ENCODE results near the gene CCDC157.
"Not testable (repeated sequence)": the region's sequence is repeated elsewhere in the genome, so short reads cannot be mapped to it uniquely, and the experiment has no call there.

Gene CCDC157

GRCh38 chr22:30398685-30399680, 42.2 kb downstream of the CCDC157 start:
- Histone ChIP-seq H3K9me3 (ENCODE audit: insufficient read depth, low read depth, low read length) (no peaks in the 10 kb centered on the region), H3K9ac (ENCODE audit: low read depth, low read length) (no peak overlapping the region), H3K27ac (ENCODE audit: low read length) (no peak overlapping the region), H3K4me3 (ENCODE audit: low read length) (no peak overlapping the region), H3K4me1 (ENCODE audit: insufficient read depth, low read length) (peaks cover 10% of the 10 kb centered on the region), H3K36me3 (ENCODE audit: insufficient read depth, low read depth, low read length) (no peaks in the 10 kb centered on the region), H3K27me3 (ENCODE audit: insufficient read depth, low read length) (peaks cover 47% of the 10 kb centered on the region)

GRCh38 chr22:30399718-30400117, 42.9 kb downstream of the CCDC157 start:
- H3K36me3 ChIP-seq (ENCODE audit: insufficient read depth, low read depth, low read length), result no peaks in the 10 kb centered on the region
- H3K27me3 ChIP-seq (ENCODE audit: insufficient read depth, low read length), result peaks cover 47% of the 10 kb centered on the region
- no peak overlapping the region for H3K4me3 ChIP-seq (ENCODE audit: low read length)
- H3K9me3 ChIP-seq (ENCODE audit: insufficient read depth, low read depth, low read length), result no peaks in the 10 kb centered on the region
- no peak overlapping the region for H3K9ac ChIP-seq (ENCODE audit: low read depth, low read length)
- peaks cover 10% of the 10 kb centered on the region for H3K4me1 ChIP-seq (ENCODE audit: insufficient read depth, low read length)
- H3K27ac ChIP-seq (ENCODE audit: low read length), result no peak overlapping the region

- Histone ChIP-seq H3K9me3 (ENCODE audit: insufficient read depth, low read depth, low read length) (no peaks in the 10 kb centered on the region), H3K27ac (ENCODE audit: low read length) (no peak overlapping the region), H3K4me1 (ENCODE audit: insufficient read depth, low read length) (peaks cover 10% of the 10 kb centered on the region), H3K36me3 (ENCODE audit: insufficient read depth, low read depth, low read length) (no peaks in the 10 kb centered on the region), H3K9ac (ENCODE audit: low read depth, low read length) (no peak overlapping the region), H3K27me3 (ENCODE audit: insufficient read depth, low read length) (peaks cover 46% of the 10 kb centered on the region), H3K4me3 (ENCODE audit: low read length) (no peak overlapping the region)
Measured at GRCh38 chr22:30400159-30400558, 43.4 kb downstream of the CCDC157 start.

GRCh38 chr22:30401024-30401423, 44.2 kb downstream of the CCDC157 start:
- not testable (repeated sequence) for H3K9ac ChIP-seq (ENCODE audit: low read depth, low read length); H3K9me3 ChIP-seq (ENCODE audit: insufficient read depth, low read depth, low read length); H3K27ac ChIP-seq (ENCODE audit: low read length); H3K4me3 ChIP-seq (ENCODE audit: low read length); H3K36me3 ChIP-seq (ENCODE audit: insufficient read depth, low read depth, low read length)
- H3K27me3 ChIP-seq (ENCODE audit: insufficient read depth, low read length), result peaks cover 38% of the 10 kb centered on the region
- peaks cover 10% of the 10 kb centered on the region for H3K4me1 ChIP-seq (ENCODE audit: insufficient read depth, low read length)

- no peak overlapping the region for H3K27ac ChIP-seq (ENCODE audit: low read length)
- H3K9ac ChIP-seq (ENCODE audit: low read depth, low read length), result peak overlapping the region; percentile 48; the same call in 1 of the 2 replicates
- H3K4me1 ChIP-seq (ENCODE audit: insufficient read depth, low read length), result peaks cover 10% of the 10 kb centered on the region
- no peaks in the 10 kb centered on the region for H3K9me3 ChIP-seq (ENCODE audit: insufficient read depth, low read depth, low read length)
- H3K36me3 ChIP-seq (ENCODE audit: insufficient read depth, low read depth, low read length), result peaks cover 4% of the 10 kb centered on the region; the same call in 1 of the 2 replicates
- H3K27me3 ChIP-seq (ENCODE audit: insufficient read depth, low read length), result peaks cover 26% of the 10 kb centered on the region
- peak overlapping the region; percentile 32; the same call in 1 of the 2 replicates for H3K4me3 ChIP-seq (ENCODE audit: low read length)
Measured at GRCh38 chr22:30402028-30402765, 45.4 kb downstream of the CCDC157 start.

GRCh38 chr22:30402766-30403104, 45.9 kb downstream of the CCDC157 start:
- H3K9me3 ChIP-seq (ENCODE audit: insufficient read depth, low read depth, low read length); H3K36me3 ChIP-seq (ENCODE audit: insufficient read depth, low read depth, low read length); H3K9ac ChIP-seq (ENCODE audit: low read depth, low read length); H3K4me1 ChIP-seq (ENCODE audit: insufficient read depth, low read length); H3K4me3 ChIP-seq (ENCODE audit: low read length); H3K27ac ChIP-seq (ENCODE audit: low read length): not testable (repeated sequence)
- peaks cover 21% of the 10 kb centered on the region for H3K27me3 ChIP-seq (ENCODE audit: insufficient read depth, low read length)

GRCh38 chr22:30404307-30404706, 47.5 kb downstream of the CCDC157 start:
- H3K4me3 ChIP-seq (ENCODE audit: low read length), result no peak overlapping the region
- no peaks in the 10 kb centered on the region for H3K9me3 ChIP-seq (ENCODE audit: insufficient read depth, low read depth, low read length)
- peaks cover 6% of the 10 kb centered on the region for H3K27me3 ChIP-seq (ENCODE audit: insufficient read depth, low read length)
- H3K9ac ChIP-seq (ENCODE audit: low read depth, low read length), result no peak overlapping the region
- no peak overlapping the region for H3K27ac ChIP-seq (ENCODE audit: low read length)
- peaks cover 6% of the 10 kb centered on the region; the same call in 1 of the 2 replicates for H3K4me1 ChIP-seq (ENCODE audit: insufficient read depth, low read length)
- H3K36me3 ChIP-seq (ENCODE audit: insufficient read depth, low read depth, low read length), result peaks cover 7% of the 10 kb centered on the region; the same call in 1 of the 2 replicates

GRCh38 chr22:30405731-30406130, 48.9 kb downstream of the CCDC157 start:
- H3K36me3 ChIP-seq (ENCODE audit: insufficient read depth, low read depth, low read length), result peaks cover 7% of the 10 kb centered on the region; the same call in 1 of the 2 replicates
- H3K27me3 ChIP-seq (ENCODE audit: insufficient read depth, low read length), result no peaks in the 10 kb centered on the region
- H3K4me3 ChIP-seq (ENCODE audit: low read length), result no peak overlapping the region
- peaks cover 6% of the 10 kb centered on the region; the same call in 1 of the 2 replicates for H3K4me1 ChIP-seq (ENCODE audit: insufficient read depth, low read length)
- no peaks in the 10 kb centered on the region for H3K9me3 ChIP-seq (ENCODE audit: insufficient read depth, low read depth, low read length)
- no peak overlapping the region for H3K27ac ChIP-seq (ENCODE audit: low read length)
- no peak overlapping the region for H3K9ac ChIP-seq (ENCODE audit: low read depth, low read length)

GRCh38 chr22:30406400-30406799, 49.6 kb downstream of the CCDC157 start:
- H3K9ac ChIP-seq (ENCODE audit: low read depth, low read length), result no peak overlapping the region

GRCh38 chr22:30408388-30409102, 51.7 kb downstream of the CCDC157 start:
- Histone ChIP-seq H3K4me3 (ENCODE audit: low read length) (no peak overlapping the region), H3K27ac (ENCODE audit: low read length) (no peak overlapping the region), H3K27me3 (ENCODE audit: insufficient read depth, low read length) (no peaks in the 10 kb centered on the region), H3K4me1 (ENCODE audit: insufficient read depth, low read length) (no peaks in the 10 kb centered on the region), H3K9ac (ENCODE audit: low read depth, low read length) (no peak overlapping the region), H3K36me3 (ENCODE audit: insufficient read depth, low read depth, low read length) (peaks cover 7% of the 10 kb centered on the region; the same call in 1 of the 2 replicates), H3K9me3 (ENCODE audit: insufficient read depth, low read depth, low read length) (no peaks in the 10 kb centered on the region)

More at GRCh38 chr22:30406400-30406799, 49.6 kb downstream of the CCDC157 start:
- peaks cover 6% of the 10 kb centered on the region; the same call in 1 of the 2 replicates for H3K4me1 ChIP-seq (ENCODE audit: insufficient read depth, low read length)
- no peaks in the 10 kb centered on the region for H3K27me3 ChIP-seq (ENCODE audit: insufficient read depth, low read length)
- H3K4me3 ChIP-seq (ENCODE audit: low read length), result no peak overlapping the region
- H3K36me3 ChIP-seq (ENCODE audit: insufficient read depth, low read depth, low read length), result peaks cover 7% of the 10 kb centered on the region; the same call in 1 of the 2 replicates
- H3K27ac ChIP-seq (ENCODE audit: low read length), result no peak overlapping the region
- no peaks in the 10 kb centered on the region for H3K9me3 ChIP-seq (ENCODE audit: insufficient read depth, low read depth, low read length)

- Histone ChIP-seq H3K9me3 (ENCODE audit: insufficient read depth, low read depth, low read length) (no peaks in the 10 kb centered on the region), H3K36me3 (ENCODE audit: insufficient read depth, low read depth, low read length) (peaks cover 26% of the 10 kb centered on the region; the same call in 1 of the 2 replicates), H3K4me1 (ENCODE audit: insufficient read depth, low read length) (no peaks in the 10 kb centered on the region), H3K27me3 (ENCODE audit: insufficient read depth, low read length) (no peaks in the 10 kb centered on the region), H3K9ac (ENCODE audit: low read depth, low read length) (no peak overlapping the region), H3K27ac (ENCODE audit: low read length) (no peak overlapping the region), H3K4me3 (ENCODE audit: low read length) (no peak overlapping the region)
Measured at GRCh38 chr22:30411780-30412179, 55.0 kb downstream of the CCDC157 start.
